Colon (tissue), 2 donors: ENCODE data around the gene SESN3.
"Not testable (repeated sequence)": the region's sequence is repeated elsewhere in the genome, so short reads cannot be mapped to it uniquely, and the experiment has no call there.

Experiments used
- FAIRE-seq: peaks from 2 replicates; lab custom pipeline; 2012; peaks lifted over from hg19 to GRCh38; lab: Jason Lieb, UNC
- donor health status: control.
- donor health status: control.

SESN3 gene

GRCh38 chr11:95152876-95153856 lies 77.8 kb downstream of the SESN3 start:
- FAIRE-seq, result no peak

DNA sequence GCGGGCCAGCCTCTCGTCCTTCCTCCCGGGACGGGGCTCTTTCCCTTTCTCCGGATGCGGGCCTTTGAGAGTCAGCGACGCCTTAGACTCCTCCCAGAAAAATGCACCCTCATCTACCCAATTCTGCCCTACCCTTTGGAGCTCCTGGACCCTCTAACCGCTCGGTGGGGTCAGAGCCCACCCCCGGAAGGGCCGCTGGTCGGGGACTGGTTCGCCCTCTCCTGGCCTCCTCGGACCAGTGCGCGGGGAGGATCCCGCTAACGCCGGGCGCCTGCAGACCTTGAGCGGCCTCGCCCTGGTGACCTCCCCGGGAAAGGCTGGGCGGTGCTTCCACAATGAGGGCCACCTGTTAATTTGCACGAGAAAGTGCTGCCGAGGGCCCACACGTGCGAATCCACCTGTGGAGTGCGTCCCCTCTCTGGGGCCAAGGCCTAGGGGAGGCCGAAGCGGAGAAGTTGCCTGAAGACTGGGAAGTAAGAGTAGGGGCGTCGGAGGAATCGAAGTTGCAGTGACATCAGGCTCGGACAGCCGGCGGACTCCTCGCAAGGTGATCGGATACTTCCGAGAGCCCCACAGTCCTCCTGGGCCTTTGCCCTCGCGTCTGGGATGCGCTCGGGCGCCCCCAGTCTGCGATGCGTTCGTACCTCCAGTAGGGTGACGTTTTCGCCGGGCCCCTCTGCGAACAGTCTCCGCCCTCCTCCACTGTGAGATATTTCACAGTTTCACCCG lies 79.9 kb downstream of the SESN3 start:
- no peak for FAIRE-seq

DNA sequence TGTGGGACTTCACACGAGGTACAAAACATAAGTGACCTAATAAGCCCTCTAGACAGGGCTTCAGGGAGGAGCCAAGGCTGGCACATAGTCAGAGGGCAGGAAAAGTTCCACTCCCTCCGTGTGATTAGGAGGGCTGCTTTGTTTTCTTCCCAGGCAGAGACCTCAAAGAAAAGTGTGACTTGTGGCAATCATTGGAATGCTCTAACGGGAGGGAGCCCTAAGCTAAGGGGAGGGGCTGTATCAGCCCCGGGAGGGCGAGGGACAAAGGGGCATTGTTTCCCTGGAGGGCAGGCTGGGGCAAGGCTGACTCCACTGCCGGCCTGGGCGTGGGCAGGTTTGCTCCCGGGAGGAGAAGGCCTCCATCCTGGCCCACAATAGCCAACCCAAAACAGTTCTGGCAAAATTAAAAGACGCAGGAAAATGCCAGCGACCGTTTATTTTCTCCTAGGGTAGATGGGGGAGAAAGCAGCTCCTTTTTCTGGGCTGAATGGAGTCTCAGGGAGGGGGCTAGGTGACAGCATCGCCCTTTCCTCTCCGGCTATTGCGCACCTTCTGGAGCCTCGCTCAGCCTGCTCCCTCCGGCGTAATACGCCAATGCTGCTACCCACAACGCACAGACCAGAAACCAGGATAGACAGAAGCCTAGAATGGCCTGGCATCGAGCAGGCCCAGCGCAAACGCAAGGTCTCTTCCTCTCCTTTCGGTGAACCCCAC lies 81.2 kb downstream of the SESN3 start:
- FAIRE-seq, result no peak

GRCh38 chr11:95148938-95149337 lies 82.1 kb downstream of the SESN3 start:
- no peak for FAIRE-seq

DNA sequence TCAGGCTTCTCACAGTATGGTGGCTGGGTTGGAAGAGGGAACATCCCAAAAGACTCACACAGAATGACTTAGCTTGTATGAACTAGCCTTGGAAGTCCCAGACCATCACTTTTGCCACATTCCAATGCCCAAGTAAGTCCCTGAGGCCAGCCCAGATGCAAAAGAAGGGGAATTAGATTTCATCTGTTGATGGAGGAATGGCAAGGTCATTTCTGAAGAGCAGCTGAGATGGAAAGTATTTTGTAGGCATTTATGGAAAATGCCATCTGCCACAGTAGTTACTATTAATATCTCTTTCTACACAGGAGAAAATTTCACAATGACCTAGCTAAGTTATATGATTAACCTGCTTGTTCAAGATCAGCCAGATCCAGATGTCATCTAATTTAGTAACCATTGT lies 82.6 kb downstream of the SESN3 start:
- no peak for FAIRE-seq

DNA sequence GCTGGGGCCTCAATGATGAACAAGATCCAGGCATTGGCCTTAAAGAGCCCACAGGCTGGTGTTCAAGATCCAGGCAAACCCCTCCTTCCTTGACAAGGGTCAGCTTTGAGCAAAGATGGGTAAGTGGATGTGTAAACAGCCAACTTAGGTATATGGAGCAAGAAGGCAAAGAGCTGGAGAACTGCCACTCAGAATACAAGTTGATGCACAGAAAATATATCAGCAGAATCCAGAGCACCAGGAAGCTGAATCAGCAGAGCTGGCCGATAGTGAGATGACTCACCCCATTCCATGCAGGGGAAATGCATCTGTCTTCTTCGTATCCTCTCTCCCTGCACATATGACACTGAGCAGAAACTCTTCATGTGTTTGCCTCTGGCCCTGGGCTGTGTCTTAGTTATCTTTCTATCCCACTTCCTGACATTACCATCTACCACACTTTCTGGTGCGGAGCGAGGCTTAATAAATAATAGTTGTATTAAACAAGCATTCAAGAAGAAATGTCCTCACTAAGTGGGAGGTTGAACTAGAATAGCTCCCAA lies 83.6 kb downstream of the SESN3 start:
- FAIRE-seq, result no peak

DNA sequence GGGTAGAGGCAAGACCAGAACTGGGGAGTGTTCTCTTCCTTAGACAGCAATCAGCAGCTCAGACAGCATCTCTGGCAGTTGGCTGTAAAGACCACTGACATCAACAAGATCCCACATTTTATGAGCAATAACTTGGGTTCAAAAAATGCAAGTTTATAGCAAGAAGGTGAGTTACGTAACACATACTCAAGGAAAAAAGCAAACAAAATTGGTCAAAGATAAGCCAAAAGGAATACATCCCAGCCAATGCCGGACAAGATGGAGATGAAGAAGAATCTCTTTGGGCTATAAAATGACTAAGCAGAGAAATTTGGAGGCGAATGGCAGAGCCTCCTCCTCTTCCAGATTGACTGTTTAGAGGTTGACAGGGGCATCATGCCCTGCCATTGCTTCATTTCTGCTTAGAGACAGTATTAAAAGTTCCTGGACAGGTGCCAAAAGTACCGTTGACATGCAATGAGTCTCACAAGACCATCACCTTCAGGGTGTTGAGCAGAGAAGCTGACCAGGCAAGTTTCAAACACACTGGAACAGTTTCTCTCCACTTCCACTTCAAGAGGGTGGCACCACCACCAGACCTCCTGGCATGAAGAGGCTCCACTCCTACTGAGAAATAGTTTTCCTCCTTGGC lies 85.5 kb downstream of the SESN3 start:
- no peak for FAIRE-seq

- no peak for FAIRE-seq
Measured at GRCh38 chr11:95144313-95145235, 86.4 kb downstream of the SESN3 start.

DNA sequence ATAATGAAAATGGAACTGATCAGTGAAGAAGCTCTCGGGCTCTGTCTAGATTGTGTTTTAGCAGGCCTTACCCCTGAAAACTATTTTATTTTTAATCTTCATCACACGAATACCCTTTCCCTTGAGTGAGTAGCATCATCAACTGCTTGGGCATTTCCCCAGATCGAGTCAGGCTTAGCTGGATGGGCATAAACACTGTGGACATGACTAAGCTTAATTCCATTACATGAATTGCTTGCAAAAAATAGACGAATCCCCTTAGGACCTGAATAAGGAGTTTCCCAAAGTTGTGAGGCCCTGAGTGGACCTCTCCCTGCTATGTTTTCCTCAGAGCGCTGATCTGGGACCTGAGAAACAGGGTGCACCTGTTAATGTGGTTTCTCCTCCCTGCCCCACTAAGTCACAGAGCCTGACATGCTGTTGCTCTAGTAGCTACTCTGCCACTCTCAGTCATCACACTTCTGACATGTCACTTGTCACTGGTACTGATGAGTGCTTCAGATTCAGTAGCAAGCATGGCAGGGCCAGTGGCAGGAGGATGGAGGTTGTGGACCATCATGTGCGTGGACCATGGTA lies 87.8 kb downstream of the SESN3 start:
- no peak for FAIRE-seq

DNA sequence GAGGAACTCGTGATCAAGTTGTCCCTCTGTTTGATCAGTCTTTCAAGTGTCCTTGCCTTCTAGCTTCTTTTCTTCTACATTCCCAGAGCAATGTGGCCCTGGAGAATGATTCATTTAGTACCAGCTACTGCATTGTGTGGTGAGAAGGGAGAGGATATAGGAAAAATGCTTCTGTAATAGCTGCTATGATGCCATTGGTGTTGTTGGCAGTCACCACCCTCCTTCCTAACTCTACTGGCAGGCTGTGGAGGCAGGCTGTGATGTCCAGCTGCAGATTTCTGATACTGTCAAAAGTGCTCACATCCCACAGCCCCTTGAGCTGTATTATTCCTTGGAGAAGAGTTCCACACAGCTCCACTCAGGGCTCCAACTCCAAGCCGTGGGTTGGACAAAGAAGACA lies 88.6 kb downstream of the SESN3 start:
- no peak for FAIRE-seq

- no peak for FAIRE-seq
Measured at GRCh38 chr11:95140397-95141033, 90.5 kb downstream of the SESN3 start.

GRCh38 chr11:95138448-95138847 lies 92.6 kb downstream of the SESN3 start:
- no peak for FAIRE-seq

GRCh38 chr11:95137299-95137698 lies 93.7 kb downstream of the SESN3 start:
- FAIRE-seq, result no peak

- not testable (repeated sequence) for FAIRE-seq
Measured at GRCh38 chr11:95136747-95137146, 94.3 kb downstream of the SESN3 start.

DNA sequence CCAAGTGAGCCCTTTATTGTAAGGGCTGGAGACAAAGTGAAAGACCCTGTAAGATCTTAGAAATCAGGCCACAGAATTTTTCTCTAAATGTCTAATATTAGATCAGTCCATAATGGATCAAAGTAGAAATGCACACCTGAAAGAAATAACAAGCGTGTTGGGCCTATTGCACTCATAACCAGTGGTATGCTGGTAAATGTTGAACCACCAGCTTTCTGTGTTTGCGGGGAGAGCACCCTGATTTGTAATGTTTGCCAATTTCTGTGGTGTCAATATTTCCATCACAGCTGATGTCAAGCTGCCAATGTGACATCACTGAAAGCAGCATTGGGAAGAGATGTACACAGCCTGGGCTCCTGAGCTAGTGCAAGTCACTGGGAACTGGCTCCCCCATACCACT lies 95.1 kb downstream of the SESN3 start:
- no peak for FAIRE-seq

GRCh38 chr11:95135155-95135554 lies 95.8 kb downstream of the SESN3 start:
- FAIRE-seq, result no peak

DNA sequence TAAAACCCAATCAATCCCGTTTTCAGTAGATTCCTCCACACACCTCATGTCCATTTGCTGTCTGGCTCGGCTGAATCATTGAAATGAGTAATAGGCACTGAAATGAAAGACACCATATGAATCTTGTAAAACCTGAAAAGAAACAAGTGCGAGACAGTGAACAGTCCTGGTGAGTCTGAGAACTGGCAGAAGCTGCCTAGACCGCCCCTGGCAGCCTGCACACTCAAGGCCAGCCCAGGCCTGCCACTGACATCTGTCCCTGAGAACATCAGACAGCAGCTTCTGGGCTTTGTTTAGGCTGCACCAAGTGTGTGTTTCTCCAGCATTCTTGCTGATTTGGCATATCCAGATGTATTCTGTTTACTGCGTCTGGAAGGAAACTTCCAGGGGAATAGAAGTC lies 96.5 kb downstream of the SESN3 start:
- FAIRE-seq, result no peak

DNA sequence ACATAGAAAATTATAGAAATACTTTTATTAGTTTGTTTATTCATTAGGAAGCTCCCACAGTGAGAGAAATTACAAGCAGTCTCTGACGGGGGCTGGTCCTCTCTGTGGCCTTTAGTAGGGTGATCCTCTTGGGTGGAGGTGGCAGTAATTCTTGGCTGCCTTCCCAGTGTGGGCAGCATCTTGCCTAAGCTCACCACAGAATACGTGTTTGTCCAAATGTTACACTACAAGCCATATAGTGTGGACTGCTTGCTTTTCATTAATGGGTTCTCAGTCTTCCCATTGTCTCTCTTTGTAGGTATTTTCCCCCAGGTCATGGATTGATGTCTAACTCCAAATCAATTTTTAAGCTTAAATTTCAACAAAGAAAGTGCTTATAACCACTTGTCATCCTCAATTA lies 98.0 kb downstream of the SESN3 start:
- FAIRE-seq, result no peak

- no peak for FAIRE-seq
Measured at GRCh38 chr11:95128602-95129001, 102.4 kb downstream of the SESN3 start.

DNA sequence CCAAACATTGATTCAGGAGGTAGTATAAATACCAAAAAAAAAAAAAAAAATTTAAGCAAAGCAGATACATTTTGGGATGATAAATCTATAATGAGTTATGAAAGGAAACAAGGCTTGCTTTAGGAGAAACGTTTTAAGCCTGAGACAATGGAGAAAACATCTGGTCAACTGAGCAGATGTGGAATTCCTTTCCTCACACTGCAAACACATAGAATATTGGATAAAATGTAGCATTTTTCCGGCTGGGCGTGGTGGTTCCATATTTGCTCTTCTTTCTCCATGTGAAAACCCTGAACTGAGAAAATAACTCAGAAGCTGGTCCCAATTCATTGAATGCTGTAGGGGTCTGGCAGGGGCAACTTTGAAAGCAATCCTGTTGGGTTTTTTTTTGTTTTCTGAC lies 107.4 kb downstream of the SESN3 start:
- FAIRE-seq, result no peak
